Epithelial cell of proximal tubule (primary cell): ENCODE results near the gene FAM217A. TPM values are rescaled to one million over a fixed set of nuclear protein-coding genes. Genes with fewer than 3 reads are reported as not detected.
A peak's percentile ranks its signal among the peaks of the same experiment; 100 is the strongest.

Source experiments
- DNase-seq: peaks from one replicate; pipeline ENCODE4 v3.0.0-alpha.2; 2011; ENCODE audit warnings: low read depth
- H3K4me3 ChIP-seq: 2 replicates; pipeline ENCODE4 v1.5.1; 2011; ENCODE audit warnings: low read depth, mild to moderate bottlenecking, low read length
- total RNA-seq: library from RNA; depleted of rRNA; stranded (reverse); fragments of >200 nt; gene quantifications from 2 replicates; pipeline ENCODE4 v1.2.3, GENCODE V29; 2015
- TF ChIP-seq, protein P1 (sequence below): conservative IDR thresholded peaks from 2 replicates; pipeline ENCODE4 v1.5.1; 2012; ENCODE audit warnings: low read depth, mild to moderate bottlenecking, low read length

Gene FAM217A
- total RNA-seq, 1 donor from 2014 or later, result not detected

DNA sequence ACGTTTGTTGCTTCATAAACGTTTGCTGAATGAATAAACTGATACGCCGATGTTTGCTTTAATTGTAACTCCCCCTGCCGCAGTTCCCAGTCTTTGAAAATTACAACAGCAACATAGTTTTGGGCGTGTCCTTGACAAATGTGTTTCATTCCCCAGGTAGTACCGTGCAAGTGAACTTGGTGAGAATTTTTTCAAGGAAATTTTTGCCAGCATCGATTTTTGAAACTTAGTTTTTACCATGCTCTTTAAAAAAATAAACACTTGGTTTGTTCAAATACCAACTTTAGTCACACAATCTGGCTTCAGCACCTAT, 60.1 kb downstream of the FAM217A start:
- TF ChIP-seq, protein P1, sequence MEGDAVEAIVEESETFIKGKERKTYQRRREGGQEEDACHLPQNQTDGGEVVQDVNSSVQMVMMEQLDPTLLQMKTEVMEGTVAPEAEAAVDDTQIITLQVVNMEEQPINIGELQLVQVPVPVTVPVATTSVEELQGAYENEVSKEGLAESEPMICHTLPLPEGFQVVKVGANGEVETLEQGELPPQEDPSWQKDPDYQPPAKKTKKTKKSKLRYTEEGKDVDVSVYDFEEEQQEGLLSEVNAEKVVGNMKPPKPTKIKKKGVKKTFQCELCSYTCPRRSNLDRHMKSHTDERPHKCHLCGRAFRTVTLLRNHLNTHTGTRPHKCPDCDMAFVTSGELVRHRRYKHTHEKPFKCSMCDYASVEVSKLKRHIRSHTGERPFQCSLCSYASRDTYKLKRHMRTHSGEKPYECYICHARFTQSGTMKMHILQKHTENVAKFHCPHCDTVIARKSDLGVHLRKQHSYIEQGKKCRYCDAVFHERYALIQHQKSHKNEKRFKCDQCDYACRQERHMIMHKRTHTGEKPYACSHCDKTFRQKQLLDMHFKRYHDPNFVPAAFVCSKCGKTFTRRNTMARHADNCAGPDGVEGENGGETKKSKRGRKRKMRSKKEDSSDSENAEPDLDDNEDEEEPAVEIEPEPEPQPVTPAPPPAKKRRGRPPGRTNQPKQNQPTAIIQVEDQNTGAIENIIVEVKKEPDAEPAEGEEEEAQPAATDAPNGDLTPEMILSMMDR, result no peak
- peak overlapping the region; percentile 80 for H3K4me3 ChIP-seq
- DNase-seq, result peak; percentile 19

Other genes starting within 250 kb of the FAM217A start
- gene FAM50B, start 229.8 kb downstream of the FAM217A start, total RNA-seq, result 3.1 and 10.9 TPM in 2 replicates
- gene ECI2, start 56.4 kb upstream of the FAM217A start, total RNA-seq, result 88.3 and 120 TPM in 2 replicates